Muscle layer of colon (tissue), 2 donors: ENCODE measurements around the gene GRID1.

Experiments
- H3K27ac ChIP-seq: one replicate; pipeline ENCODE4 v1.7.0; 2013; ENCODE audit warnings: low read depth, mild to moderate bottlenecking, low read length, moderate library complexity
- H3K27me3 ChIP-seq, 2 donors: one replicate each; pipeline ENCODE4 v1.7.0; 2013; ENCODE audit warnings: low read length in 2 of 2, mild to moderate bottlenecking in 2 of 2; ENCODE audit not compliant: insufficient read depth in 2 of 2, control insufficient read depth in 1 of 2
- H3K36me3 ChIP-seq: one replicate; pipeline ENCODE4 v1.7.0; 2013; ENCODE audit warnings: mild to moderate bottlenecking, low read length; ENCODE audit not compliant: insufficient read depth
- H3K4me1 ChIP-seq: one replicate; pipeline ENCODE4 v1.7.0; 2013; ENCODE audit warnings: mild to moderate bottlenecking, low read length; ENCODE audit not compliant: insufficient read depth
- H3K4me3 ChIP-seq, 2 donors: one replicate each; pipeline ENCODE4 v1.7.0; 2013; ENCODE audit warnings: low read length in 2 of 2, low read depth in 1 of 2, mild to moderate bottlenecking in 1 of 2, moderate library complexity in 1 of 2
- H3K9ac ChIP-seq: one replicate; pipeline ENCODE4 v1.7.0; 2013; ENCODE audit warnings: low read length
- H3K9me3 ChIP-seq: one replicate; pipeline ENCODE4 v1.7.0; 2013; ENCODE audit warnings: mild to moderate bottlenecking, low read length
- donor health status: abdominal sarcoma.
- donor health status: Adenocarcinoma of cecum.

GRID1 gene

GRCh38 chr10:85557706-85558105 is 808.9 kb downstream of the GRID1 start:
- Histone ChIP-seq H3K27ac (no peak overlapping the region), H3K4me3 (no peak overlapping the region), H3K9me3 (no peaks in the 10 kb centered on the region), H3K4me1 (no peaks in the 10 kb centered on the region), H3K27me3 (no peaks in the 10 kb centered on the region), H3K9ac (no peak overlapping the region), H3K36me3 (no peaks in the 10 kb centered on the region)

- Histone ChIP-seq H3K27me3 (no peaks in the 10 kb centered on the region), H3K4me3 (no peak overlapping the region), H3K9me3 (no peaks in the 10 kb centered on the region), H3K9ac (no peak overlapping the region), H3K36me3 (no peaks in the 10 kb centered on the region), H3K27ac (no peak overlapping the region), H3K4me1 (no peaks in the 10 kb centered on the region)
Measured at GRCh38 chr10:85557077-85557476, 809.5 kb downstream of the GRID1 start.
